Breast epithelium (tissue), 4 donors: Measurements from ENCODE around the gene ABCA13. TPM values are rescaled to one million over a fixed set of nuclear protein-coding genes. Genes with fewer than 3 reads are reported as not detected.

Experiments used
- DNase-seq, 2 donors: peaks; one replicate each; pipeline ENCODE4 v3.0.0-alpha.2; 2019; ENCODE audit warnings: low spot score in 2 of 2
- H3K27ac ChIP-seq, 2 donors: fragments of 200-600 bp; sonication (generic) in 1 of 2; one replicate each; pipeline ENCODE4 v1.5.1; 2016 to 2019; ENCODE audit warnings: mild to moderate bottlenecking in 1 of 2
- H3K27me3 ChIP-seq, 2 donors: fragments of 200-600 bp; sonication (generic) in 1 of 2; one replicate each; pipeline versions ENCODE4 v1.5.1 to v1.6.0; 2017 to 2019; ENCODE audit warnings: control low read depth in 1 of 2, mild to moderate bottlenecking in 1 of 2
- H3K36me3 ChIP-seq: fragments of 200-600 bp; one replicate; pipeline ENCODE4 v1.5.1; 2019
- H3K4me1 ChIP-seq, 2 donors: fragments of 200-600 bp; sonication (generic); one replicate each; pipeline ENCODE4 v1.5.1; 2016 to 2019; ENCODE audit warnings: control low read depth in 1 of 2
- H3K4me3 ChIP-seq, 3 donors: fragments of 200-600 bp; sonication (generic); 1 replicate in 2 of 3; 2 replicates in 1 of 3; pipeline ENCODE4 v1.5.1; 2016 to 2019; ENCODE audit warnings: mild to moderate bottlenecking in 3 of 3, moderate library complexity in 2 of 3
- H3K9me3 ChIP-seq, 2 donors: fragments of 200-600 bp; sonication (generic) in 1 of 2; one replicate each; pipeline ENCODE4 v1.5.1; 2016 to 2019; ENCODE audit warnings: control low read depth in 1 of 2
- CTCF ChIP-seq, 3 donors: fragments of 450-650 bp; IDR thresholded peaks; one replicate each; pipeline ENCODE4 v1.5.1; 2016 to 2017; ENCODE audit warnings: antibody characterized with exemption in 3 of 3, mild to moderate bottlenecking in 3 of 3, moderate library complexity in 3 of 3
- POLR2A ChIP-seq: fragments of 450-650 bp; IDR thresholded peaks from one replicate; pipeline ENCODE4 v1.6.1; 2016; ENCODE audit warnings: antibody characterized with exemption, mild to moderate bottlenecking, moderate library complexity
- POLR2AphosphoS5 ChIP-seq, 3 donors: sonication (generic); formaldehyde crosslinking; IDR thresholded peaks; one replicate each; pipeline ENCODE4 v1.6.1; 2017; ENCODE audit warnings: antibody characterized with exemption in 3 of 3
- intact Hi-C: fragments of 100-400 bp; cut with DNase I; formaldehyde crosslinking; loops from one replicate; pipeline ENCODE4 v1.15.1; 2023; ENCODE audit warnings: low total_unique reads
- total RNA-seq, 3 donors: library from RNA; depleted of rRNA; stranded (reverse); fragments of >200 nt; gene quantifications; one replicate each; pipeline ENCODE4 v1.1.0, GENCODE V29; 2016

ABCA13 gene
- total RNA-seq, 3 donors from 2014 or later: under 0.01 to 0.29 (median under 0.01) TPM

- H3K27ac ChIP-seq: no peak overlapping the region
- no peaks in the 10 kb centered on the region for H3K9me3 ChIP-seq
- H3K27me3 ChIP-seq: no peaks in the 10 kb centered on the region
- DNase-seq: no peak
- no peaks in the 10 kb centered on the region for H3K36me3 ChIP-seq
- TF ChIP-seq POLR2AphosphoS5 (IDR thresholded peaks at IDR 0.05): no peak
- no peak for TF ChIP-seq POLR2A
- TF ChIP-seq CTCF (IDR thresholded peaks at IDR 0.05): no peak
- H3K4me1 ChIP-seq: no peaks in the 10 kb centered on the region
- intact Hi-C loops: no loop called here
- no peak overlapping the region for H3K4me3 ChIP-seq
Measured at GRCh38 chr7:48280100-48280499, 108.8 kb downstream of the ABCA13 start.

GRCh38 chr7:48285373-48285772 is 114.1 kb downstream of the ABCA13 start:
- peaks cover 0 to 5% of the 10 kb centered on the region in 2 donors for H3K27me3 ChIP-seq

GRCh38 chr7:48286836-48287235 is 115.6 kb downstream of the ABCA13 start:
- peaks cover 0 to 5% of the 10 kb centered on the region in 2 donors for H3K27me3 ChIP-seq
- no peak overlapping the region for H3K27ac ChIP-seq
- no peaks in the 10 kb centered on the region for H3K4me1 ChIP-seq
- intact Hi-C loops: no loop called here
- no peaks in the 10 kb centered on the region for H3K9me3 ChIP-seq
- DNase-seq: no peak
- no peak overlapping the region for H3K4me3 ChIP-seq
- no peaks in the 10 kb centered on the region for H3K36me3 ChIP-seq
- TF ChIP-seq POLR2A (no peak), CTCF (IDR thresholded peaks at IDR 0.05) (no peak), POLR2AphosphoS5 (IDR thresholded peaks at IDR 0.05) (no peak)

More at GRCh38 chr7:48285373-48285772, 114.1 kb downstream of the ABCA13 start:
- no peak overlapping the region for H3K4me3 ChIP-seq
- no peaks in the 10 kb centered on the region for H3K4me1 ChIP-seq
- TF ChIP-seq CTCF (IDR thresholded peaks at IDR 0.05) (no peak), POLR2AphosphoS5 (IDR thresholded peaks at IDR 0.05) (no peak)
- H3K36me3 ChIP-seq: no peaks in the 10 kb centered on the region
- H3K27ac ChIP-seq: no peak overlapping the region
- intact Hi-C loops: no loop called here
- no peak for DNase-seq
- H3K9me3 ChIP-seq: no peaks in the 10 kb centered on the region

- Histone ChIP-seq H3K9me3 (no peaks in the 10 kb centered on the region), H3K4me1 (no peaks in the 10 kb centered on the region), H3K36me3 (no peaks in the 10 kb centered on the region), H3K27ac (no peak overlapping the region), H3K27me3 (peaks cover 0 to 5% of the 10 kb centered on the region in 2 donors), H3K4me3 (no peak overlapping the region)
- intact Hi-C loops: no loop called here
- no peak for TF ChIP-seq POLR2A
- no peak for TF ChIP-seq POLR2AphosphoS5 (IDR thresholded peaks at IDR 0.05)
- no peak for TF ChIP-seq CTCF (IDR thresholded peaks at IDR 0.05)
- no peak for DNase-seq
Measured at GRCh38 chr7:48289656-48290055, 118.4 kb downstream of the ABCA13 start.

GRCh38 chr7:48292949-48293348 is 121.7 kb downstream of the ABCA13 start:
- DNase-seq: no peak
- TF ChIP-seq POLR2AphosphoS5 (IDR thresholded peaks at IDR 0.05) (no peak), POLR2A (no peak), CTCF (IDR thresholded peaks at IDR 0.05) (no peak)
- H3K9me3 ChIP-seq: no peaks in the 10 kb centered on the region
- no peaks in the 10 kb centered on the region for H3K36me3 ChIP-seq
- H3K27me3 ChIP-seq: no peaks in the 10 kb centered on the region
- no peaks in the 10 kb centered on the region for H3K4me1 ChIP-seq
- no peak overlapping the region for H3K4me3 ChIP-seq
- intact Hi-C loops: no loop called here
- no peak overlapping the region for H3K27ac ChIP-seq
